Measurements from ENCODE around the gene MLH1. TPM values are rescaled to one million over a fixed set of nuclear protein-coding genes. Genes with fewer than 3 reads are reported as not detected.

Gene MLH1
- total RNA-seq, 1 donor from 2014 or later = 50.2 TPM

DNA sequence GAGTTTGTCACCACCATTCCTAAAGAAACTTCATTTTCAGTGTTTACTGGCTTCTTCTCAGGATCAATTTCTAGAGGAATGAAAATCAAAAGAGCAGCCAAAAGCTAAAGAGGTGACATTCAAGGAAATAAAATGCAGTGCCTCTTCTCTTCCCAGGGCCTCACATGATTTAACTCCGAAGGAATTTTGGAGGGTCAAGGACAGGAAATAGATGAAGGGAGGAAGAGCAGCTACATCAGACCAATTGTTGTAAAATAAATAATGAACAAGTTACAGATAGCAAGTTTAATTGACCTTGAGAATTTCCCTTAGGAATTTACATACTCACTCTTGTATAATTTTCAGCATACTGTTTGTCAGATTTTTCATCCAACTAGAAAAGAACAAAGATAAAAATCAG, 103.0 kb downstream of the MLH1 start:
- TF ChIP-seq, protein P1, sequence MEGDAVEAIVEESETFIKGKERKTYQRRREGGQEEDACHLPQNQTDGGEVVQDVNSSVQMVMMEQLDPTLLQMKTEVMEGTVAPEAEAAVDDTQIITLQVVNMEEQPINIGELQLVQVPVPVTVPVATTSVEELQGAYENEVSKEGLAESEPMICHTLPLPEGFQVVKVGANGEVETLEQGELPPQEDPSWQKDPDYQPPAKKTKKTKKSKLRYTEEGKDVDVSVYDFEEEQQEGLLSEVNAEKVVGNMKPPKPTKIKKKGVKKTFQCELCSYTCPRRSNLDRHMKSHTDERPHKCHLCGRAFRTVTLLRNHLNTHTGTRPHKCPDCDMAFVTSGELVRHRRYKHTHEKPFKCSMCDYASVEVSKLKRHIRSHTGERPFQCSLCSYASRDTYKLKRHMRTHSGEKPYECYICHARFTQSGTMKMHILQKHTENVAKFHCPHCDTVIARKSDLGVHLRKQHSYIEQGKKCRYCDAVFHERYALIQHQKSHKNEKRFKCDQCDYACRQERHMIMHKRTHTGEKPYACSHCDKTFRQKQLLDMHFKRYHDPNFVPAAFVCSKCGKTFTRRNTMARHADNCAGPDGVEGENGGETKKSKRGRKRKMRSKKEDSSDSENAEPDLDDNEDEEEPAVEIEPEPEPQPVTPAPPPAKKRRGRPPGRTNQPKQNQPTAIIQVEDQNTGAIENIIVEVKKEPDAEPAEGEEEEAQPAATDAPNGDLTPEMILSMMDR (conservative IDR thresholded peaks at IDR 0.05; ENCODE audit: low read depth, low read length) = no peak
- no peak for DNase-seq (ENCODE audit: low read depth)
- H3K4me3 ChIP-seq (ENCODE audit: low read depth, low read length) = no peak overlapping the region

DNA sequence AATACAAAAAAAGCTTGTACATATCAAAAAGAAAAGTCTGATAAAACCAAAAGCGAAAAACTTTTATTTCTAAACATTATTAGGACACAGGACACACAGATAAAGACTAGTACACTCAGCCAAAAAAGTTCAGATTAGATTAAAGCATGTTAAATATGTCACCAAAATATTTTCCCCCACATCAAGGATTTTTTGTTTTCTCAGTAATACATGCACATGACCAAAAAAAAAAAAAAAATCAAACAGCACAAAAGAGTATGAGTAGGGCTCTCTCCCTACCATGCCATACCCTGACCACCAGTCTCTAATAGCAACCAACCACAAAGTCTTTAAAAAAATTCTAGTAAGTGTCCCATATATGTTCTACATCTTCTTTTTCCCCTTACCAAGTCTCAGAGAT, 103.7 kb downstream of the MLH1 start:
- no peak overlapping the region for H3K4me3 ChIP-seq (ENCODE audit: low read depth, low read length)
- DNase-seq (ENCODE audit: low read depth) = no peak
- TF ChIP-seq, protein P1 (conservative IDR thresholded peaks at IDR 0.05; ENCODE audit: low read depth, low read length) = no peak

- no peak overlapping the region for H3K4me3 ChIP-seq (ENCODE audit: low read depth, low read length)
- TF ChIP-seq, protein P1 (conservative IDR thresholded peaks at IDR 0.05; ENCODE audit: low read depth, low read length) = no peak
- no peak for DNase-seq (ENCODE audit: low read depth)
Observed at GRCh38 chr3:37097776-37098175, 104.5 kb downstream of the MLH1 start.

- no peak overlapping the region for H3K4me3 ChIP-seq (ENCODE audit: low read depth, low read length)
- TF ChIP-seq, protein P1 (conservative IDR thresholded peaks at IDR 0.05; ENCODE audit: low read depth, low read length) = no peak
- DNase-seq (ENCODE audit: low read depth) = no peak
Observed at GRCh38 chr3:37098884-37099283, 105.6 kb downstream of the MLH1 start.

DNA sequence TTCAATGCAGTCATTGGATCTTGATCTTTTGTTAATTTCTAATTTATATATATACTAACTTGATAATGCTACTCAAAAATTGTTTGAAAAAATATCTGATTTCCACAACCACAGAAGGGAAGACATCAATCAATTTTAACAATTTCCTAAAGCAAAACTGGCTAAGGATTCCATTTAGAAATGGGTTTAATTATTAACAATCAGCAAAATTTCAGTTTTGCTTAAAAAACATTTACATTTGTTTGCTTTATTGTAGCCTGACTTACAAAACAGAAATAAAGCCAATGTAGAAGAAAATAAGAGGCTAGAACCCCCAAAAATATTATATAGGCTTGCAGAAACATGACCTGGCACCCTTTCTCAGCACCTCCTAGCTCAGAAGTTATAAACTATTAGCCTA, 106.2 kb downstream of the MLH1 start:
- no peak for DNase-seq (ENCODE audit: low read depth)
- TF ChIP-seq, protein P1 (conservative IDR thresholded peaks at IDR 0.05; ENCODE audit: low read depth, low read length) = no peak
- no peak overlapping the region for H3K4me3 ChIP-seq (ENCODE audit: low read depth, low read length)

- DNase-seq (ENCODE audit: low read depth) = no peak
- TF ChIP-seq, protein P1 (conservative IDR thresholded peaks at IDR 0.05; ENCODE audit: low read depth, low read length) = no peak
- H3K4me3 ChIP-seq (ENCODE audit: low read depth, low read length) = no peak overlapping the region
Observed at GRCh38 chr3:37100411-37100810, 107.1 kb downstream of the MLH1 start.

Other genes starting within 250 kb of the MLH1 start
- 0.06 and 0.07 TPM in 2 replicates for gene DCLK3, start 229.0 kb upstream of the MLH1 start, total RNA-seq
- 2.0 and 3.7 TPM in 2 replicates for gene TRANK1, start 48.5 kb upstream of the MLH1 start, total RNA-seq
- gene EPM2AIP1, start 387 bp upstream of the MLH1 start, total RNA-seq = 3.8 and 4.6 TPM in 2 replicates
- gene LRRFIP2, start 181.1 kb downstream of the MLH1 start, total RNA-seq = 36.8 and 69.6 TPM in 2 replicates
- gene GOLGA4, start 249.8 kb downstream of the MLH1 start, total RNA-seq = 30.8 and 40.5 TPM in 2 replicates